IMR-90 (cell line): ENCODE results near the gene GALNT14. TPM values are rescaled to one million over a fixed set of nuclear protein-coding genes. Genes with fewer than 3 reads are reported as not detected.

Experiments used
- ATAC-seq: fragments of 200-7000 bp; cut with Tn5 transposase; 2 replicates; pipeline ENCODE4 v1.9.1; 2020; ENCODE audit warnings: low read depth, mild to moderate bottlenecking, moderate library complexity
- BruUV-seq: library from RNA; stranded (reverse); fragments of 400-500 nt; replicated peaks from 2 replicates; lab custom pipeline; 2021; lab: Mats Ljungman, UMichigan
- CTCF ChIA-PET: fragments of 300-600 bp; formaldehyde crosslinking; extraction: SDS; loops from one replicate; lab custom pipeline; 2021; ENCODE audit warnings: antibody characterized with exemption; lab: Yijun Ruan, JAX
- POLR2A ChIA-PET: fragments of 300-600 bp; sonication (Branson Sonifier 250); formaldehyde crosslinking; loops from one replicate; lab custom pipeline; 2022; ENCODE audit warnings: antibody characterized with exemption; ENCODE audit not compliant: unreplicated experiment; lab: Charles Lee
- DNase-seq: peaks from one replicate; pipeline ENCODE4 v3.0.0; 2013
- H2AFZ ChIP-seq: replicated peaks from 2 replicates; pipeline ENCODE3; 2013; ENCODE audit warnings: low read length, mild to moderate bottlenecking; ENCODE audit not compliant: poor library complexity
- H2AK5ac ChIP-seq: 2 replicates; pipeline ENCODE4 v1.6.1; 2013; ENCODE audit warnings: low read depth, low read length, inconsistent platforms
- H2AK9ac ChIP-seq: replicated peaks from 2 replicates; pipeline ENCODE3; 2013; ENCODE audit warnings: mild to moderate bottlenecking, low read depth, low read length, moderate library complexity; ENCODE audit not compliant: poor library complexity
- H2BK120ac ChIP-seq: 2 replicates; pipeline ENCODE4 v1.6.1; 2013; ENCODE audit warnings: low read depth, low read length, inconsistent platforms
- H2BK15ac ChIP-seq: 3 replicates; pipeline ENCODE4 v1.6.1; 2013; ENCODE audit warnings: low read depth, low read length, inconsistent platforms
- H2BK20ac ChIP-seq: 2 replicates; pipeline ENCODE4 v1.6.1; 2013; ENCODE audit warnings: low read depth, mild to moderate bottlenecking, inconsistent platforms, low read length, moderate library complexity
- H2BK5ac ChIP-seq: 2 replicates; pipeline ENCODE4 v1.6.1; 2013; ENCODE audit warnings: mild to moderate bottlenecking, low read depth, low read length, inconsistent platforms; ENCODE audit not compliant: poor library complexity, severe bottlenecking
- H3K14ac ChIP-seq: replicated peaks from 2 replicates; pipeline ENCODE4 v1.6.1; 2013; ENCODE audit warnings: low read depth, low read length, inconsistent platforms
- H3K18ac ChIP-seq: 2 replicates; pipeline ENCODE4 v1.6.1; 2013; ENCODE audit warnings: low read depth, low read length, control low read depth
- H3K23ac ChIP-seq: 2 replicates; pipeline ENCODE4 v1.6.1; 2013; ENCODE audit warnings: low read depth, low read length, inconsistent platforms
- H3K27ac ChIP-seq: 2 replicates; pipeline ENCODE4 v1.5.1; 2013; ENCODE audit warnings: mild to moderate bottlenecking, control low read depth, low read length; ENCODE audit not compliant: insufficient read depth
- H3K27me3 ChIP-seq: 2 replicates; pipeline ENCODE4 v1.6.1; 2013; ENCODE audit warnings: low read length; ENCODE audit not compliant: control insufficient read depth, insufficient read depth
- H3K36me3 ChIP-seq: 2 replicates; pipeline ENCODE4 v1.6.1; 2013; ENCODE audit warnings: low read length, mixed read lengths; ENCODE audit not compliant: control insufficient read depth, insufficient read depth
- H3K4ac ChIP-seq: 2 replicates; pipeline ENCODE4 v1.6.1; 2013; ENCODE audit warnings: low read depth, low read length, inconsistent platforms
- H3K4me1 ChIP-seq: 2 replicates; pipeline ENCODE4 v1.6.1; 2013; ENCODE audit warnings: low read length, mixed read lengths; ENCODE audit not compliant: control insufficient read depth, insufficient read depth
- H3K4me2 ChIP-seq: 2 replicates; pipeline ENCODE4 v1.6.1; 2013; ENCODE audit warnings: low read depth, mild to moderate bottlenecking, control low read depth, low read length, moderate library complexity
- H3K4me3 ChIP-seq: 2 replicates; pipeline ENCODE4 v1.5.1; 2013; ENCODE audit warnings: low read depth, mild to moderate bottlenecking, control low read depth, low read length, moderate library complexity; ENCODE audit not compliant: insufficient read depth
- H3K56ac ChIP-seq: 2 replicates; pipeline ENCODE4 v1.6.1; 2013; ENCODE audit warnings: low read length, inconsistent platforms; ENCODE audit not compliant: insufficient read depth; ENCODE audit errors: extremely low read depth
- H3K79me1 ChIP-seq, 2 experiments: 2 replicates each; pipeline ENCODE4 v1.6.1; 2013; ENCODE audit warnings: low read length in 2 of 2, inconsistent platforms in 1 of 2, low read depth in 1 of 2
- H3K9ac ChIP-seq: 2 replicates; pipeline ENCODE4 v1.6.1; 2013; ENCODE audit warnings: low read depth, low read length, control low read depth
- H3K9me1 ChIP-seq: 2 replicates; pipeline ENCODE4 v1.6.1; 2013; ENCODE audit warnings: low read length, inconsistent platforms; ENCODE audit not compliant: insufficient read depth
- H3K9me3 ChIP-seq: 2 replicates; pipeline ENCODE4 v1.6.1; 2013; ENCODE audit warnings: low read length; ENCODE audit not compliant: control insufficient read depth, insufficient read depth
- H4K20me1 ChIP-seq: 2 replicates; pipeline ENCODE4 v1.6.1; 2013; ENCODE audit warnings: low read length, inconsistent platforms; ENCODE audit not compliant: insufficient read depth
- H4K5ac ChIP-seq: 2 replicates; pipeline ENCODE4 v1.6.1; 2013; ENCODE audit warnings: mild to moderate bottlenecking, low read depth, low read length, control low read depth
- H4K8ac ChIP-seq, 2 experiments: 2 replicates each; pipeline ENCODE4 v1.6.1; 2013; ENCODE audit warnings: low read depth in 2 of 2, low read length in 2 of 2, control low read depth in 1 of 2, inconsistent platforms in 1 of 2
- H4K91ac ChIP-seq: 2 replicates; pipeline ENCODE4 v1.6.1; 2013; ENCODE audit warnings: low read depth, low read length, inconsistent platforms; ENCODE audit not compliant: insufficient read depth
- CEBPB ChIP-seq: IDR thresholded peaks from 2 replicates; pipeline ENCODE4 v1.6.1; 2012; ENCODE audit warnings: low read depth, low read length, improper control_type of control experiment
- CHD1 ChIP-seq: IDR thresholded peaks from 2 replicates; pipeline ENCODE4 v1.6.1; 2012; ENCODE audit warnings: low read depth, low read length, improper control_type of control experiment
- FOS ChIP-seq: fragments of 150-350 bp; IDR thresholded peaks from 2 replicates; pipeline ENCODE4 v1.6.1; 2016; ENCODE audit warnings: low read depth, low read length
- MAZ ChIP-seq: IDR thresholded peaks from 2 replicates; pipeline ENCODE4 v1.6.1; 2012; ENCODE audit warnings: low read depth, mild to moderate bottlenecking, low read length, improper control_type of control experiment, moderate library complexity, borderline replicate concordance
- NFE2L2 ChIP-seq: fragments of 150-350 bp; IDR thresholded peaks from 2 replicates; pipeline ENCODE4 v1.6.1; 2016; ENCODE audit warnings: low read depth, mild to moderate bottlenecking, low read length
- POLR2A ChIP-seq: IDR thresholded peaks from 2 replicates; pipeline ENCODE4 v1.6.1; 2012; ENCODE audit warnings: mild to moderate bottlenecking, low read depth, low read length
- RCOR1 ChIP-seq: IDR thresholded peaks from 2 replicates; pipeline ENCODE4 v1.6.1; 2012; ENCODE audit warnings: mild to moderate bottlenecking, low read length, improper control_type of control experiment; ENCODE audit not compliant: insufficient replicate concordance
- RFX5 ChIP-seq: IDR thresholded peaks from 2 replicates; pipeline ENCODE4 v1.8.0; 2012; ENCODE audit warnings: low read depth, mild to moderate bottlenecking, low read length, moderate library complexity
- SMC3 ChIP-seq: fragments of 150-350 bp; IDR thresholded peaks from 2 replicates; pipeline ENCODE4 v1.6.1; 2016; ENCODE audit warnings: low read depth, mild to moderate bottlenecking, antibody characterized with exemption, low read length, moderate library complexity
- WGBS, 2 experiments: methylation state at CpG; one replicate each; pipeline versions ENCODE4 v1.1.5 to v1.1.7; 2013; ENCODE audit warnings: missing lambda C conversion rate in 2 of 2; ENCODE audit not compliant: insufficient read length in 1 of 2; ENCODE audit errors: extremely low coverage in 2 of 2; 5-methylcytosine and 5-hydroxymethylcytosine counted together
- dilution Hi-C: fragments of 300-500 bp; cut with HindIII; formaldehyde crosslinking; loops from one replicate; pipeline ENCODE4 v1.14.3; 2018; ENCODE audit warnings: low sequenced_read_pairs; ENCODE audit not compliant: unreplicated experiment
- in situ Hi-C: fragments of 300-500 bp; cut with MboI; formaldehyde crosslinking; loops from 3 replicates; pipeline ENCODE4 v1.14.3; 2019; ENCODE audit warnings: low sequenced_read_pairs, inconsistent platforms, mixed read lengths
- intact Hi-C: fragments of 100-400 bp; cut with micrococcal nuclease; formaldehyde crosslinking; loops from 2 replicates; pipeline ENCODE4 v1.10.0; 2022
- polyA plus RNA-seq, 3 experiments: library from polyadenylated mRNA; depleted of rRNA; stranded (reverse); fragments of >200 nt; gene quantifications; 2 replicates each; pipeline ENCODE4 v1.2.3, GENCODE V29; 2012; ENCODE audit warnings: low replicate concordance in 1 of 3
- total RNA-seq: library from RNA; depleted of rRNA; stranded (reverse); fragments of >200 nt; gene quantifications from 2 replicates; pipeline ENCODE4 v1.2.3, GENCODE V29; 2012
- TF ChIP-seq, protein P1 (sequence below): fragments of 150-350 bp; IDR thresholded peaks from 2 replicates; pipeline ENCODE4 v1.6.1; 2016; ENCODE audit warnings: low read depth, mild to moderate bottlenecking, low read length, moderate library complexity, borderline replicate concordance
- TF ChIP-seq, protein P2 (sequence below): fragments of 150-350 bp; IDR thresholded peaks from 2 replicates; pipeline ENCODE4 v1.6.1; 2017; ENCODE audit warnings: mild to moderate bottlenecking, antibody characterized with exemption, low read length, low read depth

The GALNT14 gene
- total and polyA plus RNA-seq, 2 of the 4 experiments (the other 2 are of a cell fraction) = 0.15 to 0.18 TPM

DNA sequence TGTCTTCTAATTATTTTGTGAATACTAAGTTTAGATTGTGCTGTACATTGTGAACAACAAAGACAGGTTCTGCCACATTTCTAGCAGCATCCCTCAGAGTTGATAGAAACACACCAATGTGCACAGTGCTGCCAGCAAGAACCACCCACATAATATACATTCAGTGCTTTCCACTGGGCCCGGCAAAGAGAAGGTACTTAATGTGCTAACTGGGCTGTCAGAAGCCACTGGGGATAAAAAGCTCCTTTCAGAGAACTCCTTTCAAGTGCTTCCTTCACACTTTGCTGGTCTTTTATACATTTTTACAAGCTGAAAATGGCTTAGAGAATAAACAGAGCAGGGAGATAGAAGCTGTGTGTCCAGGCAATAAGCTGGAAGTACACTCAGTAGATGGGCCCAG, 273.0 kb downstream of the GALNT14 start:
- Histone ChIP-seq H2BK5ac (no peak overlapping the region), H2BK15ac (no peak overlapping the region), H4K5ac (no peak overlapping the region), H2BK120ac (no peak overlapping the region), H2AFZ (no peak overlapping the region), H3K27ac (no peak overlapping the region), H4K20me1 (no peaks in the 10 kb centered on the region), H3K79me1 (no peaks in the 10 kb centered on the region), H3K4me3 (no peak overlapping the region), H3K27me3 (no peaks in the 10 kb centered on the region), H3K4ac (no peak overlapping the region), H3K56ac (no peak overlapping the region), H3K9me3 (no peaks in the 10 kb centered on the region), H3K9ac (no peak overlapping the region), H3K4me1 (no peaks in the 10 kb centered on the region), H3K23ac (no peak overlapping the region), H3K36me3 (no peaks in the 10 kb centered on the region), H3K4me2 (no peak overlapping the region), H3K9me1 (no peaks in the 10 kb centered on the region), H2AK9ac (no peak overlapping the region), H2AK5ac (no peak overlapping the region), H3K14ac (no peak overlapping the region), H3K18ac (no peak overlapping the region), H4K91ac (no peak overlapping the region), H2BK20ac (no peak overlapping the region), H4K8ac (no peak overlapping the region)
- ATAC-seq (no peak), DNase-seq (no peak)
- ChIA-PET POLR2A (no interaction called here), CTCF (no interaction called here)
- WGBS, 2 experiments = no CpG with 5 or more reads among the region's 1 CpG
- no TSS peak for BruUV-seq
- dilution Hi-C loops (no loop called here), intact Hi-C loops (no loop called here), in situ Hi-C loops (loop anchor here (10.0 to 25.0 kb wide), 2 partner anchors 470 to 653 kb away; no protein-coding TSS in a partner anchor)
- TF ChIP-seq RFX5 (no peak), CHD1 (no peak), SMC3 (no peak), NFE2L2 (no peak), MAZ (no peak), POLR2A (no peak), CEBPB (no peak), FOS (no peak), RCOR1 (no peak)
- TF ChIP-seq, protein P1, sequence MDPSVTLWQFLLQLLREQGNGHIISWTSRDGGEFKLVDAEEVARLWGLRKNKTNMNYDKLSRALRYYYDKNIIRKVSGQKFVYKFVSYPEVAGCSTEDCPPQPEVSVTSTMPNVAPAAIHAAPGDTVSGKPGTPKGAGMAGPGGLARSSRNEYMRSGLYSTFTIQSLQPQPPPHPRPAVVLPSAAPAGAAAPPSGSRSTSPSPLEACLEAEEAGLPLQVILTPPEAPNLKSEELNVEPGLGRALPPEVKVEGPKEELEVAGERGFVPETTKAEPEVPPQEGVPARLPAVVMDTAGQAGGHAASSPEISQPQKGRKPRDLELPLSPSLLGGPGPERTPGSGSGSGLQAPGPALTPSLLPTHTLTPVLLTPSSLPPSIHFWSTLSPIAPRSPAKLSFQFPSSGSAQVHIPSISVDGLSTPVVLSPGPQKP = no peak
- TF ChIP-seq, protein P2, sequence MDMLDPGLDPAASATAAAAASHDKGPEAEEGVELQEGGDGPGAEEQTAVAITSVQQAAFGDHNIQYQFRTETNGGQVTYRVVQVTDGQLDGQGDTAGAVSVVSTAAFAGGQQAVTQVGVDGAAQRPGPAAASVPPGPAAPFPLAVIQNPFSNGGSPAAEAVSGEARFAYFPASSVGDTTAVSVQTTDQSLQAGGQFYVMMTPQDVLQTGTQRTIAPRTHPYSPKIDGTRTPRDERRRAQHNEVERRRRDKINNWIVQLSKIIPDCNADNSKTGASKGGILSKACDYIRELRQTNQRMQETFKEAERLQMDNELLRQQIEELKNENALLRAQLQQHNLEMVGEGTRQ = no peak
